ENCODE measurements around the gene MPZL3. TPM values are rescaled to one million over a fixed set of nuclear protein-coding genes. Genes with fewer than 3 reads are reported as not detected.

The MPZL3 gene, protein sequence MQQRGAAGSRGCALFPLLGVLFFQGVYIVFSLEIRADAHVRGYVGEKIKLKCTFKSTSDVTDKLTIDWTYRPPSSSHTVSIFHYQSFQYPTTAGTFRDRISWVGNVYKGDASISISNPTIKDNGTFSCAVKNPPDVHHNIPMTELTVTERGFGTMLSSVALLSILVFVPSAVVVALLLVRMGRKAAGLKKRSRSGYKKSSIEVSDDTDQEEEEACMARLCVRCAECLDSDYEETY
- total RNA-seq, result 10 to 100 TPM; 35.0 to 93.0 TPM

DNA sequence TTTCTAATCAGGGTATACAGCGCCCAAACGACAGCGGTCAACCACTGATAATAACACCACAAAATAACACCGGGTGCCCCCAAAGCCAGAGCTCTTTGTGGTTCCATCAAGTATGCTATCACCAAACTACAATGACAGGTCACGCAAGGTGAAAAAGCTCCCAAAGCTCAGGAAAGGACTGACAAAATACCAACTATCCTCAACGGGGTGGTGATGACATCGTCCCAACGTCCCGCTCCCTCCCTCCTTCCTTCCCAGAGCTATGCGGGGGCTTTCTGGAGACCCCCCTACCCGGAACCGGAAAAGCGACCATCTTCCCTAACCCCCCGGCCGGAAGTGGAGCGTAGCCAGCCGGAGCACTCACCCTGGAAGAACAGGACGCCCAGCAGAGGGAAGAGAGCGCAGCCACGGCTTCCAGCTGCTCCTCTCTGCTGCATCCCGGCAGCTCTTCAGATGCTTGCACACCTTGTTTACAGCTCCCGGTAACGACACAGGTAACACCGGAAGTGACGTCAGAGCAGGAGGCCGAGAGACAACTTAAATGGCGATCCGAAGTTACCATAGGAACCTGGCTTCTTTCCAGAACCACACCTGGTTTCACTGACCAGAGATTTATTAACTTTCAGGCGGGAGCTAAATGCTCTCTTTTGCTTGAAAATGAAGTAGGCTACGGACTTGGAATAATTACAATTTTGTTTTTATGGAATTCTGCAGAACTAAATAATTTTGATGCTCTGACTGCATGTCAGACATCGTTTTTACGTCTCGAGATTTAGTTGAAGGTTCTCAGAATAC is at the start of gene MPZL3:
TSS of gene MPZL3 (minus strand) at position 508 of the 795 bp plus-strand sequence. CDS start at position 437, 71 bp downstream.
- ATAC-seq, result peak; percentile 75 to 77
- H3K27ac Mint-ChIP-seq, result peak within 1 kb of the TSS; percentile 98

GRCh38 chr11:118301600-118302195 is 49.5 kb upstream of the MPZL3 start:
- H3K36me3 Mint-ChIP-seq, result peaks cover 19 to 20% of the 10 kb centered on the region in 2 donors

More for the DNA sequence above, at the start of gene MPZL3:
- DNase-seq (ENCODE audit: low spot score in 2 of 2), result peak; percentile 78 to 85
- H3K9me3 Mint-ChIP-seq, result peaks cover 4 to 5% of the 10 kb centered on the region in 2 donors
- peaks cover 28 to 41% of the 10 kb centered on the region in 2 donors for H3K36me3 Mint-ChIP-seq

DNA sequence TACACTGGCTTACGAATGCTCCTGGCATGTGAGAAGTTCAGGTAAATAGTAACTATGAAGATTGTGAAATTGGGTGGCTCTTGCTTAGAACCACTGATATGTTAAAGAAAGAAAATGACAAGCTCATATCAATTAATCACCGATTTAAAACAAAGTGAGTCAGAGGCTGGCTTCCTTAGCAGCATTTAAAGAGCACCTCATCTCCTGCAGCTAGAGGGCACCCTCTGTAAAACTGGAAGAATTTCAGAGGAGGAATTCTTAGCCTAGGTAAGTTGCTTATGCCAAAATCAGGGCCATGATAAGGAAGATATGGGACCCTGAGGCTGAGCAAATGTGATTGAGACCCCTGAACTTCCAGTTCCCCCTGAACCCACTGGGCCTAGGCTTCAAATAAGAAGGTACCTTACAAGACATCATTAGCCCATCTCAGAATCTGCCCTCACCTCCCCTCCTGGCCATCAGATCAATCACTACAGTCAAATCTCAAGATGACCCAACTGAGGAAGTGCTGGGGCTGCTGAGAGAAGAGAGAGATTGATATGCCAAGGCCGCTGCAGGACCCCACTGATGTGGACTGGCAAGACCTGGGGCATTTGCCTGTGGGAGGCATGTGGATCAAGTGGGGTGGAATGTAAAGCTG is 43.8 kb upstream of the MPZL3 start:
- no peaks in the 10 kb centered on the region for H3K36me3 Mint-ChIP-seq
- DNase-seq (ENCODE audit: low spot score in 2 of 2) (no peak), ATAC-seq (peak; percentile 69 to 84)
- no peaks in the 10 kb centered on the region for H3K9me3 Mint-ChIP-seq
- peak overlapping the region; percentile 44 to 68 for H3K27ac Mint-ChIP-seq

More at GRCh38 chr11:118301600-118302195, 49.5 kb upstream of the MPZL3 start:
- ATAC-seq (no peak), DNase-seq (ENCODE audit: low spot score in 2 of 2) (no peak)
- Mint-ChIP-seq H3K9me3 (no peaks in the 10 kb centered on the region), H3K27ac (no peak overlapping the region)

GRCh38 chr11:118295199-118295598 is 43.0 kb upstream of the MPZL3 start:
- Mint-ChIP-seq H3K27ac (peak overlapping the region in 1 of 2 donors; percentile 68), H3K36me3 (no peaks in the 10 kb centered on the region), H3K9me3 (no peaks in the 10 kb centered on the region)
- ATAC-seq (peak in 1 of 2 donors; percentile 17), DNase-seq (ENCODE audit: low spot score in 2 of 2) (no peak)

DNA sequence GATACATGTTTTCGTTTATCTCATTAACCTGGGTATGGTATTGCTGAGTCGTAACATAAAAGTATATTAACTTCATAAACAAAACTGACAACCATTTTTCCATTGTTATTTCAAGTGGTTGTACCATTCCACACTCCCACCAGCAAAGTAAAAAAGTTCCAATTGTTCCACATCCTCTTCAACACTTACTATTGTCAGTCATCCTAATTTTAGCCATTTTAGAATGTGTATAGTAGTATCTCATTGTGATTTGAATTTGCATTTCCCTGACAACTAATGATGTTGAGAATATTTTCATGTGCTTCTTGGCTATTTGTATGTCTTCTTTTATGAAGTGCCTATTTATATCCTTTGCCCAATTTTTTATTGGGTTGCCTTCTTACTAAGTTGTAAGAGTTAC is 41.9 kb upstream of the MPZL3 start:
- no peak for DNase-seq (ENCODE audit: low spot score in 2 of 2)
- ATAC-seq, result no peak
- H3K36me3 Mint-ChIP-seq, result peaks cover 0 to 6% of the 10 kb centered on the region in 2 donors
- peaks cover 0 to 4% of the 10 kb centered on the region in 2 donors for H3K9me3 Mint-ChIP-seq
- H3K27ac Mint-ChIP-seq, result no peak overlapping the region

DNA sequence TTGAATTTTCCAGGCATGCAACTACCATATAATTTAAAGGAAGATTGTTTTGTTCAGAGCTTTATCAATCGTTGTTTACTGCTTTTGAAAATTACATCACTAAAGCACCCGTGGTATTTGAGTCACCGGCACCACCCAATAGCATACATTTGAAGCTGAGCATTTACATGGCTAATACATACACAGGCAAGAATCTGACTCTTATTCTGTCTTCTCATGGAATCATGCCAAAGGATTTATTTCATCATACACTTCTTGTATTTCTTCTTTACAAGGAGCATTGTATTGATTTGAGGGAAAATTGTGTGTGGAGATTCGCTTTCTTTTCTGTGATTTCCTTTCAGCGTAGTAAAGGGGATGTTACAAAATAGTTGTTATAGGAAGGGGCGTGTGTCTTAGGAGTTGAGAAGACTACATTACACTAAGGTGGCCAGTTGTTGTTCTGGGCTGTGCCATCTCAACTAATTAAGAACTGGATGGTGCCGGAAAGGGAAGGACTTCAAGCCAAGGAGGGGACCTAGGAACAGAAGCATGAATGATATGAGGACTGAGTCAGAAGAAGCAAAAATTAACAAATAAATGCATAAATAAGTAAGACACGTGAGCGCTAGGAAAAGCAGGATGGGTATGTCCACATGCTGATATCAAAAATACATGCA is 39.4 kb upstream of the MPZL3 start:
- ATAC-seq (no peak), DNase-seq (ENCODE audit: low spot score in 2 of 2) (no peak)
- Mint-ChIP-seq H3K27ac (no peak overlapping the region), H3K9me3 (peaks cover 0 to 4% of the 10 kb centered on the region in 2 donors), H3K36me3 (peaks cover 0 to 6% of the 10 kb centered on the region in 2 donors)

DNA sequence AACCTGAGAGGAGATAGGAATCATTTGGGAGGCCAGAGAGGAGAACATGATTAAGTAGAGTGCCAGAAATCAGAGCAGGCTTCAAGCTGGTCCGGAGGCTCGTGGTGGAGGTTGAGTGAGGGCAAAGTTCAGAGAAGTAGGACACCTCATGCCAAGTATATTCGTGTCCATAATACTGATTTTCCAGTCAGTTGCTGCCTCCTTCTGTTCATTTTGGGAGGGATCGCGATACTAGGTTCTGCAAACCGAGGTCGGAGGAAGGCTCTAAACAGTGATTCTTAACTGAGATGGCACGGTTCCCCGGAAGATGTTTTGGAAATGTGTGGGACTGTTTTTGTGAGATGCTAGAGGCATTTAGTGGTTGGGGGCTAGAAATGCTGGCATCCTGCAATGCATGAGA is 38.8 kb upstream of the MPZL3 start:
- Mint-ChIP-seq H3K9me3 (peaks cover 0 to 4% of the 10 kb centered on the region in 2 donors), H3K36me3 (peaks cover 0 to 6% of the 10 kb centered on the region in 2 donors), H3K27ac (peak overlapping the region in 1 of 2 donors; percentile 36)
- ATAC-seq, result peak; percentile 78 to 88
- DNase-seq (ENCODE audit: low spot score in 2 of 2), result no peak

DNA sequence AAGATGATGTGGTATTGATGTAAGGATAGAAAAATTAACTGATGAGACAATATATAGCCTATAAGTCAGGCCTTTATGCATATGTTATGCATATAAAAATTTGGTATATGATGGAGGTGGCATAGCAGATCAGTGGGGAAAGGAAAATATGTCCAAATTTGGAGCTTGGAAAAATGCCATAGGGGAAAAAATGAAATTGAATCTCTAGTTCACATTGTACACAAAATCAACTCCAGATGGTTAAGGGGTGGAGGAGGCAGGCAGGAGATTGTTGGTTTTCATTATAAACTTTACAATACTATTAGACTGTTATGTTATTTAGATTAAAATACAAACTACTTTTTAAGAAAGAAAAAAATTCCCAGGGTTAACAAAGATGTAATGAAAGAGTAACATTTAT is 37.2 kb upstream of the MPZL3 start:
- ATAC-seq (no peak), DNase-seq (ENCODE audit: low spot score in 2 of 2) (no peak)
- Mint-ChIP-seq H3K27ac (peak overlapping the region in 1 of 2 donors; percentile 24), H3K36me3 (peaks cover 0 to 6% of the 10 kb centered on the region in 2 donors), H3K9me3 (peaks cover 0 to 4% of the 10 kb centered on the region in 2 donors)

DNA sequence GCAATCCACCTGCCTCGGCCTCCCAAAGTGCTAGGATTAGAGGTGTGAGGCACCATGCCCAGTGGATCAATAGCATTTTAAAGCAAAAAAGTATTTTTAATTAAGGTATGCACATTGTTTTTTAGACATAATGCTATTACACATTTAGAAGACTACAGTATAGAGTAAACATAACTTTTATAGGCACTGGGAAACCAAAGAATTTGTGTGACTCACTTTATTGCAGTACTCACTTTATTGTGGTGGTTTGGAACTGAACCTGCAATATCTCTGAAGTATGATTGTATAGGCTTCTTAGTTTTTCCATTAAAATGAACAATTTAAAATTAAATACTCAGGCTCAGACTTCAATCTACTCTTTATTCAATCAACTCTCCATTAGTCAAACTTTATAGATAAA is 34.8 kb upstream of the MPZL3 start:
- peaks cover 0 to 11% of the 10 kb centered on the region in 2 donors for H3K36me3 Mint-ChIP-seq
- peak in 1 of 2 donors; percentile 34 for ATAC-seq
- H3K9me3 Mint-ChIP-seq, result peaks cover 0 to 4% of the 10 kb centered on the region in 2 donors
- no peak overlapping the region for H3K27ac Mint-ChIP-seq
- DNase-seq (ENCODE audit: low spot score in 2 of 2), result no peak

DNA sequence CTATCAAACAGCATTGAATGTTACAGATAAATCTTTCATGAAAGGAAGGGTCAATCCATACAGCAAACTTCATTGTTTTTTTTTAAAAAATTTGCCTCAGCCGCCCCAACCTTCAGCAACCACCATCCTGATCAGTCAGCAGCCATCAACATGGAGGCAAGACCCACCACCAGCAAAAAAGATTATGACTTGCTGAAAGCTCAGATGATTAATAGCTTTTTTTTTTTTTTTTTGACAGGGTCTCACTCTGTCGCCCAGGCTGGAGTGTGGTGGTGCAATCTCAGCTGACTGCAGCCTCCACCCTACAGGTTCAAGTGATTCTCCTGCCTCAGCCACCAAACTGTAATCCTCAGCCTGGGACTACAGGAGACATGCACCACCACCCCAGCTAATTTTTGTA is 34.4 kb upstream of the MPZL3 start:
- DNase-seq (ENCODE audit: low spot score in 2 of 2), result no peak
- Mint-ChIP-seq H3K9me3 (peaks cover 0 to 4% of the 10 kb centered on the region in 2 donors), H3K27ac (no peak overlapping the region), H3K36me3 (peaks cover 0 to 11% of the 10 kb centered on the region in 2 donors)
- no peak for ATAC-seq

- no peaks in the 10 kb centered on the region for H3K9me3 Mint-ChIP-seq
- ATAC-seq (peak; percentile 73 to 86), DNase-seq (ENCODE audit: low spot score in 2 of 2) (peak in 1 of 2 donors; percentile 35)
- H3K27ac Mint-ChIP-seq, result peak overlapping the region; percentile 51 to 75
- peaks cover 0 to 6% of the 10 kb centered on the region in 2 donors for H3K36me3 Mint-ChIP-seq
These were observed 31.7 kb upstream of the MPZL3 start for GRCh38 chr11:118283756-118284350.

- Mint-ChIP-seq H3K36me3 (peaks cover 0 to 6% of the 10 kb centered on the region in 2 donors), H3K9me3 (no peaks in the 10 kb centered on the region), H3K27ac (peak overlapping the region; percentile 47 to 75)
- ATAC-seq (no peak), DNase-seq (ENCODE audit: low spot score in 2 of 2) (no peak)
These were observed 31.0 kb upstream of the MPZL3 start for GRCh38 chr11:118283037-118283636.

- no peak for ATAC-seq
- Mint-ChIP-seq H3K9me3 (no peaks in the 10 kb centered on the region), H3K36me3 (peaks cover 0 to 6% of the 10 kb centered on the region in 2 donors)
These were observed 30.4 kb upstream of the MPZL3 start for GRCh38 chr11:118282606-118283005.

GRCh38 chr11:118281284-118281683 is 29.1 kb upstream of the MPZL3 start:
- no peak for DNase-seq (ENCODE audit: low spot score in 2 of 2)
- ATAC-seq, result peak; percentile 19 to 71
- Mint-ChIP-seq H3K27ac (peak overlapping the region; percentile 61 to 64), H3K36me3 (peaks cover 0 to 6% of the 10 kb centered on the region in 2 donors), H3K9me3 (no peaks in the 10 kb centered on the region)

More at GRCh38 chr11:118282606-118283005, 30.4 kb upstream of the MPZL3 start:
- DNase-seq (ENCODE audit: low spot score in 2 of 2), result no peak
- peak overlapping the region in 1 of 2 donors; percentile 75 for H3K27ac Mint-ChIP-seq

GRCh38 chr11:118277312-118277711 is 25.1 kb upstream of the MPZL3 start:
- Mint-ChIP-seq H3K36me3 (no peaks in the 10 kb centered on the region), H3K27ac (peak overlapping the region in 1 of 2 donors; percentile 90), H3K9me3 (peaks cover 3 to 8% of the 10 kb centered on the region in 2 donors)
- DNase-seq (ENCODE audit: low spot score in 2 of 2), result no peak
- peak; percentile 57 to 69 for ATAC-seq

All from activated naive CD4-positive, alpha-beta T cell treated with anti-CD3 and anti-CD28 coated beads, Interleukin-2, amount 50 U/mL, for 72 hours (primary cell).